ENCODE results near the gene NR2F1-AS1.

DNA sequence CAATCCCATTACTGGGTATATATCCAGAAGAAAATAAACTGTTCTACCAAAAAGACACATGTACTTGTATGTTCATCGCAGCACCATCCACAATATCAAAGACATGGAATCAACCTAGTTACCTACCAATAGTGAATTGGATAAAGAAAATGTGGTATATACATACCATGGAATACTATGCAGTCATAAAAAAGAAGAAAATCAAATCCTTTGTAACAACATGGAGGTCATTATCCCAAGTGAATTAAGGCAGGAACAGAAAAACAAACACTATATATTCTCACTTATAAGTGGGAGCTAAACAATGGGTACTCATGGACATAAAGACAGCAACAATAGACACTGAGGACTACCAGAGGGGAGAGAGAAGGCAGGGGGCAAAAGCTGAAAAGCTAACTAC, 67.7 kb downstream of the NR2F1-AS1 start:
- TF ChIP-seq, protein P1, sequence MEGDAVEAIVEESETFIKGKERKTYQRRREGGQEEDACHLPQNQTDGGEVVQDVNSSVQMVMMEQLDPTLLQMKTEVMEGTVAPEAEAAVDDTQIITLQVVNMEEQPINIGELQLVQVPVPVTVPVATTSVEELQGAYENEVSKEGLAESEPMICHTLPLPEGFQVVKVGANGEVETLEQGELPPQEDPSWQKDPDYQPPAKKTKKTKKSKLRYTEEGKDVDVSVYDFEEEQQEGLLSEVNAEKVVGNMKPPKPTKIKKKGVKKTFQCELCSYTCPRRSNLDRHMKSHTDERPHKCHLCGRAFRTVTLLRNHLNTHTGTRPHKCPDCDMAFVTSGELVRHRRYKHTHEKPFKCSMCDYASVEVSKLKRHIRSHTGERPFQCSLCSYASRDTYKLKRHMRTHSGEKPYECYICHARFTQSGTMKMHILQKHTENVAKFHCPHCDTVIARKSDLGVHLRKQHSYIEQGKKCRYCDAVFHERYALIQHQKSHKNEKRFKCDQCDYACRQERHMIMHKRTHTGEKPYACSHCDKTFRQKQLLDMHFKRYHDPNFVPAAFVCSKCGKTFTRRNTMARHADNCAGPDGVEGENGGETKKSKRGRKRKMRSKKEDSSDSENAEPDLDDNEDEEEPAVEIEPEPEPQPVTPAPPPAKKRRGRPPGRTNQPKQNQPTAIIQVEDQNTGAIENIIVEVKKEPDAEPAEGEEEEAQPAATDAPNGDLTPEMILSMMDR (IDR thresholded peaks at IDR 0.05; ENCODE audit: low read length) = no peak
- TF ChIP-seq EZH2 (optimal IDR thresholded peaks at IDR 0.05; ENCODE audit: low read depth, low read length) = no peak

Measured in MM.1S (cell line).